ENCODE results near the gene RASIP1. TPM values are rescaled to one million over a fixed set of nuclear protein-coding genes. Genes with fewer than 3 reads are reported as not detected.
"Not testable (repeated sequence)": the region's sequence is repeated elsewhere in the genome, so short reads cannot be mapped to it uniquely, and the experiment has no call there.

RASIP1 gene
- total RNA-seq, 4 donors from 2014 or later = 9.7 to 25.8 (median 14.0) TPM

GRCh38 chr19:48698046-48698445 is 42.4 kb downstream of the RASIP1 start:
- no peaks in the 10 kb centered on the region for H3K9me3 ChIP-seq
- peaks cover 10 to 12% of the 10 kb centered on the region in 2 donors for H3K4me1 ChIP-seq
- TF ChIP-seq CTCF (IDR thresholded peaks at IDR 0.05) (no peak), POLR2A (IDR thresholded peaks at IDR 0.05) (no peak)
- WGBS, 2 donors = 62 to 68% methylated on average over 4 of the region's 4 CpGs
- H3K27me3 ChIP-seq = no peaks in the 10 kb centered on the region
- no peaks in the 10 kb centered on the region for H3K36me3 ChIP-seq
- no peak overlapping the region for H3K27ac ChIP-seq
- no peak for DNase-seq
- intact Hi-C loops (cut with DNase I) = no loop called here
- H3K4me3 ChIP-seq (replicated peaks in 1 of 3) = no peak overlapping the region

DNA sequence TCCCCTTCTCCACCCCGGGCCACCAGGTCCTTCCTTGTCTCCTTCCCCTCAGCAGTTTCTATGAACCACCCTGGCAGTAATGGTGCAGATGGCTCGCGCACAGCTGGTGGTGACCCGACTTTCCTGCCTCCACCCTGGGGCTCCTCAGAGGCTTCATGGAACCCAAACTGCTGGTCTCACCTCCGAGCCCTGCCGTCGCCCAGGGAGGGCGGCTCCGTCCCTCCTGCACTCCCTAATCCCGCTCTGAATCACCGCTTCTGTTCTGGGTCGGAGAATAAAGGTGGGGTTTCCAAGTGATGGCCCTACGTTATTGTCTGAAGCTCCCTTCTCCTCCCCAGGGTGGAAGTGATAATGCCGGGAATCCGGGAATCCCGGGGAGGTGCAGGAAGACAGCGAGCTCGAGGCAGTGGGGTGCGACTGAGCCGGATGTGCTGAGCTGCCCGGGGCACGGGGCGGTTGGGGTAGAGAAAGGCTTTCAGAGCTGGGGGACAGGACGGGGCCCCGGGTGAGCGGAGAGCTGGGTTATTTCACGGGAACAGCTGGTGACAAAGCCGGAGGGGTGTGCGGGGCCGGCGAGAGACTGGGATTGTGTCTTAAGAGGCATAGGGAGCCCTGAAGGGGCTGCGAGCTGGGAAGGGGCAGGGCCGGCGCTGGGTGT is 43.9 kb downstream of the RASIP1 start:
- Histone ChIP-seq H3K27ac (no peak overlapping the region), H3K9me3 (no peaks in the 10 kb centered on the region), H3K4me1 (peaks cover 10 to 12% of the 10 kb centered on the region in 2 donors), H3K36me3 (no peaks in the 10 kb centered on the region), H3K27me3 (no peaks in the 10 kb centered on the region), H3K4me3 (replicated peaks in 1 of 3) (no peak overlapping the region)
- no peak for TF ChIP-seq POLR2A (IDR thresholded peaks at IDR 0.05)
- TF ChIP-seq CTCF (IDR thresholded peaks at IDR 0.05) = no peak
- DNase-seq = no peak
- WGBS, 2 donors = 8 to 11% methylated on average over 24 to 33 of the region's 34 CpGs
- intact Hi-C loops (cut with DNase I) = no loop called here

DNA sequence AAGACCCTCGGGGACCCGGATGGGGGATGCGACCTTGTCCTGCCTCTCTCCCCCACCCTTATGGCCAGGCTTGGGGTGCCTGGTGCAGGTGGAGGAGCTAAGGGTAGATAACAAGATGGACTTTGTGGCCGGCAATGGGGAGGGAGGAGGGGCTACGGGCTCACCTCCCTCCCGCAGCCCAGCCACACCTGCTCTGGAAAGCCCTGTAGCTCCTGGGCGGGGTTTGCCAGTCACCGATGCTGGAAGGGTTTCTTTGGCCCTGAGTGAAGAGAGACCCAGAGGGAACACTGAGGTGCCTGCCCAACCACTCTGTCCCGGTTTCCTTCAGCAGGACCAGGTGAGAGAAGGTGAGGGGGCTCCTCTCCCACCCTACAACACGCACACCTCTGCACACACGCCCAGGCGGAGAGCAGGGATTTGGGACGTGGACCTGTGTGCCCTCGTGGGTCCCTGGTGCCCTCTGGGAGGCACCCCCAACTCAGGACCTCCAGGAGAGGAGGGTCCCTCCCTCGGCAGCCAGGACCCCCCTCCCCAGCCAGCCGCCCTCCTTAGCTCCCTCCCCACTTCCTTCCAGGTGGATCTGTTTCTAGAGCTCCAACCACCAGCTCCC is 44.6 kb downstream of the RASIP1 start, which contains the start of gene FUT2:
TSS of gene FUT2 (plus strand) at position 229 of the 610 bp plus-strand sequence. CDS start 6,986 bp downstream, outside the sequence.
- H3K36me3 ChIP-seq = no peaks in the 10 kb centered on the region
- TF ChIP-seq CTCF (IDR thresholded peaks at IDR 0.05) (no peak), POLR2A (IDR thresholded peaks at IDR 0.05) (no peak)
- WGBS, 2 donors = 33 to 36% methylated on average over 9 to 11 of the region's 16 CpGs
- H3K27me3 ChIP-seq = no peaks in the 10 kb centered on the region
- no peaks in the 10 kb centered on the region for H3K9me3 ChIP-seq
- H3K4me3 ChIP-seq (replicated peaks in 1 of 3) = no peak within 1 kb of the TSS
- no peak for DNase-seq
- no peak within 1 kb of the TSS for H3K27ac ChIP-seq
- peaks cover 10 to 12% of the 10 kb centered on the region in 2 donors for H3K4me1 ChIP-seq
- intact Hi-C loops (cut with DNase I) = no loop called here

DNA sequence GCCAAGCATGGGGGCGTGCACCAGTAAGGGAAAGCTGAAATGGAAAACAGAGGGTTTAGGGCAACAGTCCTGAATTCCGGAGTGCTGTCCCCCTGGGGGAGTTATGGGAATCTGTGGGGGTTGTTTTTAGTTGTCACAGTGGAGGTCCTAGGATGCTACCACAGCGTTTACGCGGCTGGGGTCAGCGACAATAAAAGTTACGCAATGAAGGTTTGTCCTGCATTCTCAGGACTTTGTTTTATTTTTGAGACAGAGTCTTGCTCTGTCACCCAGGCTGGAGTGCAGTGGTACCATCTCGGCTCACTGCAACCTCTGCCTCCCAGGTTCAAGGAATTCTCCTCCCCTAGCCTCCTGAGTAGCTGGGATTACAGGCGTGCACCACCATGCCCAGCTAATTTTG is 46.8 kb downstream of the RASIP1 start:
- H3K27ac ChIP-seq; H3K4me3 ChIP-seq (replicated peaks in 1 of 3); DNase-seq; H3K27me3 ChIP-seq; intact Hi-C loops (cut with DNase I); H3K36me3 ChIP-seq; H3K9me3 ChIP-seq: not testable (repeated sequence)
- peaks cover 10 to 12% of the 10 kb centered on the region in 2 donors for H3K4me1 ChIP-seq
- 89 to 90% methylated on average over 9 of the region's 9 CpGs for WGBS, 2 donors

GRCh38 chr19:48689449-48689848 is 51.0 kb downstream of the RASIP1 start:
- WGBS, 2 donors = 80 to 84% methylated on average over 7 of the region's 7 CpGs
- TF ChIP-seq POLR2A (IDR thresholded peaks at IDR 0.05) = no peak
- TF ChIP-seq CTCF (IDR thresholded peaks at IDR 0.05) = no peak
- no peak overlapping the region for H3K4me3 ChIP-seq (replicated peaks in 1 of 3)
- intact Hi-C loops (cut with DNase I) = no loop called here
- no peak for DNase-seq
- peaks cover 0 to 4% of the 10 kb centered on the region in 2 donors for H3K4me1 ChIP-seq
- no peaks in the 10 kb centered on the region for H3K9me3 ChIP-seq
- H3K36me3 ChIP-seq = no peaks in the 10 kb centered on the region
- no peaks in the 10 kb centered on the region for H3K27me3 ChIP-seq
- no peak overlapping the region for H3K27ac ChIP-seq
